HepG2 (cell line): ENCODE data around the gene CLUH. TPM values are rescaled to one million over a fixed set of nuclear protein-coding genes. Genes with fewer than 3 reads are reported as not detected.

ENCODE experiments used
- BCL6 ChIP-seq: IDR thresholded peaks from 2 replicates; pipeline ENCODE4 v1.6.1; 2016; ENCODE audit warnings: missing genetic modification reagents, missing compliant biosample characterization
- CBFB ChIP-seq: sonication (generic); formaldehyde crosslinking; IDR thresholded peaks from 2 replicates; pipeline ENCODE4 v1.4.0; 2020; ENCODE audit warnings: missing genetic modification reagents
- CEBPB ChIP-seq: IDR thresholded peaks from 2 replicates; pipeline ENCODE4 v1.6.1; 2011; ENCODE audit warnings: low read depth, low read length, improper control_type of control experiment, borderline replicate concordance
- FLYWCH1 ChIP-seq: sonication (generic); formaldehyde crosslinking; IDR thresholded peaks from 2 replicates; pipeline ENCODE4 v1.8.1; 2023; ENCODE audit warnings: mild to moderate bottlenecking, missing genetic modification reagents
- KAT2B ChIP-seq: fragments of 150-350 bp; IDR thresholded peaks from 2 replicates; pipeline ENCODE4 v1.6.1; 2014; ENCODE audit warnings: low read depth, low read length, borderline replicate concordance
- KLF15 ChIP-seq: sonication (generic); formaldehyde crosslinking; IDR thresholded peaks from 2 replicates; pipeline ENCODE4 v1.8.1; 2023; ENCODE audit warnings: borderline replicate concordance, mild to moderate bottlenecking, inconsistent platforms, missing genetic modification reagents, mixed read lengths
- MLX ChIP-seq: IDR thresholded peaks from 2 replicates; pipeline ENCODE4 v1.6.1; 2016
- RNF219 ChIP-seq: sonication (generic); formaldehyde crosslinking; IDR thresholded peaks from 2 replicates; pipeline ENCODE4 v1.5.0; 2020; ENCODE audit warnings: mild to moderate bottlenecking, missing genetic modification reagents
- SALL2 ChIP-seq: sonication (generic); formaldehyde crosslinking; IDR thresholded peaks from 2 replicates; pipeline ENCODE4 v1.8.1; 2023; ENCODE audit warnings: mild to moderate bottlenecking, missing genetic modification reagents, inconsistent platforms
- SPEN ChIP-seq: sonication (generic); formaldehyde crosslinking; IDR thresholded peaks from 2 replicates; pipeline ENCODE4 v1.5.1; 2020; ENCODE audit warnings: low read depth, mild to moderate bottlenecking, missing genetic modification reagents
- ZBTB42 ChIP-seq: sonication (generic); formaldehyde crosslinking; IDR thresholded peaks from 2 replicates; pipeline ENCODE4 v1.5.0; 2020; ENCODE audit warnings: mild to moderate bottlenecking, missing genetic modification reagents
- ZMYM2 ChIP-seq: sonication (generic); formaldehyde crosslinking; IDR thresholded peaks from 2 replicates; pipeline ENCODE4 v1.8.0; 2022; ENCODE audit warnings: mild to moderate bottlenecking, missing genetic modification reagents
- ZNF124 ChIP-seq: sonication (generic); formaldehyde crosslinking; IDR thresholded peaks from 2 replicates; pipeline ENCODE4 v1.4.0; 2020; ENCODE audit warnings: missing genetic modification reagents
- ZNF251 ChIP-seq: sonication (generic); formaldehyde crosslinking; IDR thresholded peaks from 2 replicates; pipeline ENCODE4 v1.9.0; 2021; ENCODE audit warnings: mild to moderate bottlenecking, missing genetic modification reagents
- ZNF335 ChIP-seq: sonication (generic); formaldehyde crosslinking; IDR thresholded peaks from 2 replicates; pipeline ENCODE4 v1.4.0; 2020; ENCODE audit warnings: missing genetic modification reagents
- ZNF549 ChIP-seq: sonication (generic); formaldehyde crosslinking; IDR thresholded peaks from 2 replicates; pipeline ENCODE4 v1.5.0; 2020; ENCODE audit warnings: missing genetic modification reagents
- ZNF674 ChIP-seq: sonication (generic); formaldehyde crosslinking; IDR thresholded peaks from 2 replicates; pipeline ENCODE4 v1.5.0; 2020; ENCODE audit warnings: low read depth, mild to moderate bottlenecking, missing genetic modification reagents
- ZNF780A ChIP-seq: sonication (generic); formaldehyde crosslinking; IDR thresholded peaks from 2 replicates; pipeline ENCODE4 v1.8.0; 2022; ENCODE audit warnings: mild to moderate bottlenecking, missing genetic modification reagents, moderate library complexity
- ZNF788 ChIP-seq: sonication (generic); formaldehyde crosslinking; IDR thresholded peaks from 2 replicates; pipeline ENCODE4 v1.5.0; 2020; ENCODE audit warnings: mild to moderate bottlenecking, missing genetic modification reagents, borderline replicate concordance
- ZNF891 ChIP-seq: sonication (generic); formaldehyde crosslinking; IDR thresholded peaks from 2 replicates; pipeline ENCODE4 v1.5.0; 2020; ENCODE audit warnings: mild to moderate bottlenecking, missing genetic modification reagents
- polyA plus RNA-seq, 8 experiments: library from polyadenylated mRNA; depleted of rRNA in 3 of 8; stranded (reverse) in 7 of 8; unstranded in 1 of 8; fragments of >200 nt; fragmentation: Illumina TruSeq in 4 of 8; extraction: Trizol in 4 of 8; gene quantifications; 2 replicates each; pipeline versions ENCODE4 v1.2.1 to v1.2.3, GENCODE V29; 2011 to 2016; ENCODE audit warnings: low read depth in 4 of 8, missing spikeins in 1 of 8, mixed read lengths in 1 of 8; ENCODE audit not compliant: insufficient read depth in 1 of 8
- total RNA-seq, 5 experiments: library from RNA; depleted of rRNA; stranded (reverse); fragments of >200 nt; fragmentation: Illumina TruSeq; extraction: Trizol; gene quantifications; 2 replicates each; pipeline ENCODE4 v1.2.3, GENCODE V29; 2016; ENCODE audit warnings: low read depth in 1 of 5
- TF ChIP-seq, protein P1 (sequence below): sonication (generic); formaldehyde crosslinking; IDR thresholded peaks from 2 replicates; pipeline ENCODE4 v1.8.0; 2023; ENCODE audit warnings: mild to moderate bottlenecking, missing genetic modification reagents
- TF ChIP-seq, protein P2 (sequence below): IDR thresholded peaks from 2 replicates; pipeline ENCODE4 v1.6.1; 2016; ENCODE audit warnings: low read depth, control low read depth
- TF ChIP-seq, protein P3 (sequence below): sonication (generic); formaldehyde crosslinking; IDR thresholded peaks from 2 replicates; pipeline ENCODE4 v1.4.0; 2020; ENCODE audit warnings: missing genetic modification reagents

CLUH gene
- total and polyA plus RNA-seq, 2 of the 13 experiments (the other 11 are each of a cell fraction or from before 2014, with no cell fraction given): 30.9 to 60.5 TPM

- TF ChIP-seq MLX (CRISPR knock-in tag): no peak
- TF ChIP-seq CBFB (CRISPR knock-in tag): 0 out of 2 replicates have a peak, but pooled peaks have one; percentile 42
- no peak for TF ChIP-seq RNF219 (CRISPR knock-in tag)
- no peak for TF ChIP-seq ZMYM2 (CRISPR knock-in tag)
- TF ChIP-seq KAT2B: no peak
- TF ChIP-seq, protein P1, sequence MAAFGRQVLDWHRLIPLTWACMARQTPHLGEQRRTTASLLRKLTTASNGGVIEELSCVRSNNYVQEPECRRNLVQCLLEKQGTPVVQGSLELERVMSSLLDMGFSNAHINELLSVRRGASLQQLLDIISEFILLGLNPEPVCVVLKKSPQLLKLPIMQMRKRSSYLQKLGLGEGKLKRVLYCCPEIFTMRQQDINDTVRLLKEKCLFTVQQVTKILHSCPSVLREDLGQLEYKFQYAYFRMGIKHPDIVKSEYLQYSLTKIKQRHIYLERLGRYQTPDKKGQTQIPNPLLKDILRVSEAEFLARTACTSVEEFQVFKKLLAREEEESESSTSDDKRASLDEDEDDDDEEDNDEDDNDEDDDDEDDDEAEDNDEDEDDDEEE (CRISPR knock-in tag): no peak; the same call in 1 of the 2 replicates
- TF ChIP-seq SALL2 (CRISPR knock-in tag): no peak
- TF ChIP-seq, protein P2, sequence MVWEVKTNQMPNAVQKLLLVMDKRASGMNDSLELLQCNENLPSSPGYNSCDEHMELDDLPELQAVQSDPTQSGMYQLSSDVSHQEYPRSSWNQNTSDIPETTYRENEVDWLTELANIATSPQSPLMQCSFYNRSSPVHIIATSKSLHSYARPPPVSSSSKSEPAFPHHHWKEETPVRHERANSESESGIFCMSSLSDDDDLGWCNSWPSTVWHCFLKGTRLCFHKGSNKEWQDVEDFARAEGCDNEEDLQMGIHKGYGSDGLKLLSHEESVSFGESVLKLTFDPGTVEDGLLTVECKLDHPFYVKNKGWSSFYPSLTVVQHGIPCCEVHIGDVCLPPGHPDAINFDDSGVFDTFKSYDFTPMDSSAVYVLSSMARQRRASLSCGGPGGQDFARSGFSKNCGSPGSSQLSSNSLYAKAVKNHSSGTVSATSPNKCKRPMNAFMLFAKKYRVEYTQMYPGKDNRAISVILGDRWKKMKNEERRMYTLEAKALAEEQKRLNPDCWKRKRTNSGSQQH (CRISPR knock-in tag): peak; percentile 72; the same call in 1 of the 2 replicates
- TF ChIP-seq FLYWCH1 (CRISPR knock-in tag): no peak
- TF ChIP-seq SPEN (CRISPR knock-in tag): 0 out of 2 replicates have a peak, but pooled peaks have one; percentile 46
- peak; percentile 75; the same call in 1 of the 2 replicates for TF ChIP-seq CEBPB
- TF ChIP-seq, protein P3, sequence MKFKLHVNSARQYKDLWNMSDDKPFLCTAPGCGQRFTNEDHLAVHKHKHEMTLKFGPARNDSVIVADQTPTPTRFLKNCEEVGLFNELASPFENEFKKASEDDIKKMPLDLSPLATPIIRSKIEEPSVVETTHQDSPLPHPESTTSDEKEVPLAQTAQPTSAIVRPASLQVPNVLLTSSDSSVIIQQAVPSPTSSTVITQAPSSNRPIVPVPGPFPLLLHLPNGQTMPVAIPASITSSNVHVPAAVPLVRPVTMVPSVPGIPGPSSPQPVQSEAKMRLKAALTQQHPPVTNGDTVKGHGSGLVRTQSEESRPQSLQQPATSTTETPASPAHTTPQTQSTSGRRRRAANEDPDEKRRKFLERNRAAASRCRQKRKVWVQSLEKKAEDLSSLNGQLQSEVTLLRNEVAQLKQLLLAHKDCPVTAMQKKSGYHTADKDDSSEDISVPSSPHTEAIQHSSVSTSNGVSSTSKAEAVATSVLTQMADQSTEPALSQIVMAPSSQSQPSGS (CRISPR knock-in tag): peak; percentile 28; the same call in 1 of the 2 replicates
- 0 out of 2 replicates have a peak, but pooled peaks have one; percentile 19 for TF ChIP-seq ZNF788 (CRISPR knock-in tag)
- TF ChIP-seq BCL6 (CRISPR knock-in tag): peak; percentile 6; the same call in 1 of the 2 replicates
- TF ChIP-seq ZNF780A (CRISPR knock-in tag): no peak
- no peak for TF ChIP-seq ZBTB42 (CRISPR knock-in tag)
- no peak for TF ChIP-seq ZNF251
- TF ChIP-seq KLF15: peak; percentile 38; the same call in 1 of the 2 replicates
- no peak for TF ChIP-seq ZNF124
- no peak for TF ChIP-seq ZNF549 (CRISPR knock-in tag)
- peak; percentile 90; the same call in 1 of the 2 replicates for TF ChIP-seq ZNF891 (CRISPR knock-in tag)
- peak; percentile 62; the same call in 1 of the 2 replicates for TF ChIP-seq ZNF674
- no peak for TF ChIP-seq ZNF335 (CRISPR knock-in tag)
Observed at GRCh38 chr17:2710803-2711607, 559 bp downstream of the CLUH start (continued).
